ENCODE results near the gene SKP1. TPM values are rescaled to one million over a fixed set of nuclear protein-coding genes. Genes with fewer than 3 reads are reported as not detected.
A peak's percentile ranks its signal among the peaks of the same experiment; 100 is the strongest.

SKP1 gene
- total and polyA plus RNA-seq, 4 donors, result 129 to 407 (median 253) TPM

GRCh38 chr5:134151723-134152122 lies 25.0 kb downstream of the SKP1 start:
- H3K9ac ChIP-seq (ENCODE audit: low read depth in 1 of 2, low read length in 2 of 2), result no peak overlapping the region
- TF ChIP-seq EGR1 (IDR thresholded peaks at IDR 0.05; ENCODE audit: low read depth in 2 of 2), result no peak
- no peak for TF ChIP-seq ATF3 (IDR thresholded peaks at IDR 0.05)
- TF ChIP-seq RAD21 (IDR thresholded peaks at IDR 0.05), result no peak
- TF ChIP-seq HNF4A (conservative IDR thresholded peaks at IDR 0.05), result no peak
- no peak for TF ChIP-seq CTCF (IDR thresholded peaks at IDR 0.05; ENCODE audit: low read depth, low read length, missing input control)
- no peak for TF ChIP-seq SP1 (IDR thresholded peaks at IDR 0.05)
- no peak for TF ChIP-seq FOXA2 (IDR thresholded peaks at IDR 0.05)
- TF ChIP-seq MAX (IDR thresholded peaks at IDR 0.05), result no peak
- no peak for TF ChIP-seq TAF1 (conservative IDR thresholded peaks at IDR 0.05)
- no peak for TF ChIP-seq REST (IDR thresholded peaks at IDR 0.05)
- no peak for TF ChIP-seq HNF4G (IDR thresholded peaks at IDR 0.05)
- TF ChIP-seq YY1 (IDR thresholded peaks at IDR 0.05), result no peak
- H3K9me3 ChIP-seq (ENCODE audit: control insufficient read depth in 4 of 4, low read length in 3 of 4), result no peaks in the 10 kb centered on the region
- H3K36me3 ChIP-seq (ENCODE audit: control insufficient read depth in 4 of 4, insufficient read depth in 3 of 4, low read depth in 1 of 4, low read length in 3 of 4), result peaks cover 11 to 52% (median 42%) of the 10 kb centered on the region in 4 donors
- no peaks in the 10 kb centered on the region for H3K27me3 ChIP-seq (ENCODE audit: control insufficient read depth in 4 of 4, insufficient read depth in 4 of 4, low read length in 3 of 4)
- H3K4me1 ChIP-seq (ENCODE audit: control insufficient read depth in 4 of 4, insufficient read depth in 4 of 4, low read length in 3 of 4), result peaks cover 4 to 11% (median 7%) of the 10 kb centered on the region in 4 donors
- no peak for DNase-seq (ENCODE audit: low spot score)
- H3K27ac ChIP-seq (ENCODE audit: low read depth in 1 of 2, low read length in 2 of 2), result no peak overlapping the region
- 99% methylated on average over 3 of the region's 3 CpGs for WGBS
- H3K4me3 ChIP-seq (ENCODE audit: low read depth in 1 of 3, low read length in 3 of 3), result no peak overlapping the region

- no peak overlapping the region for H3K4me3 ChIP-seq (ENCODE audit: low read depth in 1 of 3, low read length in 3 of 3)
- 64% methylated on average over 4 of the region's 4 CpGs for WGBS
- TF ChIP-seq MAX (IDR thresholded peaks at IDR 0.05) (no peak), GABPA (IDR thresholded peaks at IDR 0.05 in 1 of 2, conservative IDR thresholded peaks at IDR 0.05 in 1 of 2) (no peak), JUND (IDR thresholded peaks at IDR 0.05) (no peak), YY1 (IDR thresholded peaks at IDR 0.05) (peak; percentile 30), SP1 (IDR thresholded peaks at IDR 0.05) (peak; percentile 38), NR2F2 (IDR thresholded peaks at IDR 0.05) (peak; percentile 16), EGR1 (IDR thresholded peaks at IDR 0.05; ENCODE audit: low read depth in 2 of 2) (no peak), RXRA (IDR thresholded peaks at IDR 0.05) (peak in 1 of 2 donors; percentile 11), HNF4A (conservative IDR thresholded peaks at IDR 0.05) (peak; percentile 28 to 35), FOXA2 (IDR thresholded peaks at IDR 0.05) (peak; percentile 54)
- peak; percentile 19 for DNase-seq (ENCODE audit: low spot score)
- no peak overlapping the region for H3K9ac ChIP-seq (ENCODE audit: low read depth in 1 of 2, low read length in 2 of 2)
- H3K9me3 ChIP-seq (ENCODE audit: control insufficient read depth in 4 of 4, low read length in 3 of 4), result no peaks in the 10 kb centered on the region
- peaks cover 4 to 11% (median 7%) of the 10 kb centered on the region in 4 donors for H3K4me1 ChIP-seq (ENCODE audit: control insufficient read depth in 4 of 4, insufficient read depth in 4 of 4, low read length in 3 of 4)
- no peaks in the 10 kb centered on the region for H3K27me3 ChIP-seq (ENCODE audit: control insufficient read depth in 4 of 4, insufficient read depth in 4 of 4, low read length in 3 of 4)
- no peak overlapping the region for H3K27ac ChIP-seq (ENCODE audit: low read depth in 1 of 2, low read length in 2 of 2)
- peaks cover 11 to 42% (median 32%) of the 10 kb centered on the region in 4 donors for H3K36me3 ChIP-seq (ENCODE audit: control insufficient read depth in 4 of 4, insufficient read depth in 3 of 4, low read depth in 1 of 4, low read length in 3 of 4)
These were observed 27.0 kb downstream of the SKP1 start for GRCh38 chr5:134149571-134150303.

Measured in liver (tissue), 9 donors.